ENCODE data around the gene DCTD. TPM values are rescaled to one million over a fixed set of nuclear protein-coding genes. Genes with fewer than 3 reads are reported as not detected.

The DCTD gene
- total RNA-seq, 2 donors from 2014 or later, result 50.5 to 62.2 TPM

DNA sequence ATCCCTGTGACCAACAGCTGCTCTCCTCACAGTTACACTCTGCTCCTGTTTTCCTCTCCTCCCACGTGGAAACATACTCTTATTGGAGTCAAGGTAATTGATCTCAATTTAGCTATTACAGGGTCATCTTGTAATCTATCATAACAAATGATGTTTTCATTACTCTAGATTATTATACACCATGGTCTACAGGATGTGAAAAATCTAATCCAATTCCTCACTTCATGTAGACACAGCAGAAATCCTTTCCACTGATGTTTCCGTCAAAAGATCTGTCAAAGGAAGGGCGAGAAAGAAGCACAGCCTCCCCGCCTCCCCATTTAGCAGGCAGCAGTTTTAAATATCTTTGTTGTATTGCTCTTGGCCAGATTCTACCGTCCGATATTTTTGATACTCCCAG, 13.7 kb upstream of the DCTD start:
- DNase-seq (ENCODE audit: low spot score) (no peak), ATAC-seq (ENCODE audit: insufficient number of reproducible peaks, low FRiP score, low read depth) (no peak)
- no peaks in the 10 kb centered on the region for H3K9me3 ChIP-seq
- no peak for TF ChIP-seq CTCF (IDR thresholded peaks at IDR 0.05)
- no peak overlapping the region for H3K4me3 ChIP-seq
- no peak overlapping the region for H3K27ac ChIP-seq
- no peaks in the 10 kb centered on the region for H3K36me3 ChIP-seq
- no peaks in the 10 kb centered on the region for H3K27me3 ChIP-seq (replicated peaks; ENCODE audit: insufficient read depth)
- H3K4me1 ChIP-seq (ENCODE audit: control insufficient read depth in 1 of 2, low read depth in 2 of 2), result no peaks in the 10 kb centered on the region

DNA sequence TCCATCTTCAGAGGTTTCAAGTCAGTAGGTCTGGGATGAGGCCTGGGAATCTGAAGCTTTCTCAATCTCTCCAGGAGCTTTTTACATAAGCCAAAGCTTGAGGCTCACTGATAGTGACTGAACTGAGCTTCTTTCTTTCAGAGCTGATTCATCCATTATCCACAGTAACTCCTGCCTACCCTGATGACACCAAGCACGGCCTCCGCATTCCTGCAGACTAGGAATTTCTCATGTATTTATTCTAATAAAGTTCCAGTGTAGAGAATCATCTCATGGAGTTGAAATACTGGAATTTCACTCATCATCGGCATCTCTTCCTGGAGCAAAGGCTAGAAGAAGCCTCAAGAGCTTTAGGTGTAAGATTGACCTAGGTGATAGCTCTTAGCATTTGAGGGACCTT, 12.1 kb upstream of the DCTD start:
- no peak for TF ChIP-seq CTCF (IDR thresholded peaks at IDR 0.05)
- no peak for DNase-seq (ENCODE audit: low spot score)
- Histone ChIP-seq H3K27me3 (replicated peaks; ENCODE audit: insufficient read depth) (no peaks in the 10 kb centered on the region), H3K36me3 (no peaks in the 10 kb centered on the region), H3K4me3 (no peak overlapping the region), H3K27ac (no peak overlapping the region), H3K4me1 (ENCODE audit: control insufficient read depth in 1 of 2, low read depth in 2 of 2) (no peaks in the 10 kb centered on the region), H3K9me3 (no peaks in the 10 kb centered on the region)
- ATAC-seq (ENCODE audit: insufficient number of reproducible peaks, low FRiP score, low read depth), result no peak

GRCh38 chr4:182928061-182928460, 10.9 kb upstream of the DCTD start:
- no peaks in the 10 kb centered on the region for H3K36me3 ChIP-seq
- no peaks in the 10 kb centered on the region for H3K27me3 ChIP-seq (replicated peaks; ENCODE audit: insufficient read depth)
- ATAC-seq (ENCODE audit: insufficient number of reproducible peaks, low FRiP score, low read depth), result no peak
- H3K4me3 ChIP-seq, result no peak overlapping the region
- H3K9me3 ChIP-seq, result no peaks in the 10 kb centered on the region
- DNase-seq (ENCODE audit: low spot score), result no peak
- H3K4me1 ChIP-seq (ENCODE audit: control insufficient read depth in 1 of 2, low read depth in 2 of 2), result no peaks in the 10 kb centered on the region
- no peak for TF ChIP-seq CTCF (IDR thresholded peaks at IDR 0.05)
- no peak overlapping the region for H3K27ac ChIP-seq

DNA sequence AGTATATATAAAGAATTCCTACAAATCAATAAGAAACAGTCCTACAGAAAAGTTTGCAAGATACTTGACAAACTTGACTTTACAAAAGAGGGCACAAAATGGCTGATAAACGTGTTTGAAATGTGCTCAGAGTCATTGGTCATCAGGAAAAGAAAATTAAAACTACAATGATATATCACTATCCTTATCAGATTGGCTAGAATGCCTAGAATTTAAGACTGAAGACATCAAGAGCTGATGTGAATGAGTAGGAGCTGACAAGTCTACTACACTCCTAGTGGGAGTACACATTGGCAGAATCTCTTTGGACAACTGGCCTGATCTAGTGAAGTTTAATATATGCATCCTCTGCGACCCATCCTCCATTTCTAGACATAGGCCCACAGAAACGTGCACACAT, 10.3 kb upstream of the DCTD start:
- Histone ChIP-seq H3K4me1 (ENCODE audit: control insufficient read depth in 1 of 2, low read depth in 2 of 2) (no peaks in the 10 kb centered on the region), H3K4me3 (no peak overlapping the region), H3K27me3 (replicated peaks; ENCODE audit: insufficient read depth) (no peaks in the 10 kb centered on the region), H3K9me3 (no peaks in the 10 kb centered on the region), H3K36me3 (no peaks in the 10 kb centered on the region), H3K27ac (no peak overlapping the region)
- ATAC-seq (ENCODE audit: insufficient number of reproducible peaks, low FRiP score, low read depth) (no peak), DNase-seq (ENCODE audit: low spot score) (no peak)
- TF ChIP-seq CTCF (IDR thresholded peaks at IDR 0.05), result no peak

- Histone ChIP-seq H3K27ac (no peak overlapping the region), H3K36me3 (no peaks in the 10 kb centered on the region), H3K27me3 (replicated peaks; ENCODE audit: insufficient read depth) (no peaks in the 10 kb centered on the region), H3K4me1 (ENCODE audit: control insufficient read depth in 1 of 2, low read depth in 2 of 2) (no peaks in the 10 kb centered on the region), H3K4me3 (no peak overlapping the region), H3K9me3 (no peaks in the 10 kb centered on the region)
- no peak for ATAC-seq (ENCODE audit: insufficient number of reproducible peaks, low FRiP score, low read depth)
- no peak for TF ChIP-seq CTCF (IDR thresholded peaks at IDR 0.05)
- DNase-seq (ENCODE audit: low spot score), result no peak
Measured at GRCh38 chr4:182925855-182926254, 8.7 kb upstream of the DCTD start.

All from thoracic aorta (tissue), 2 donors.